ENCODE data around the gene AKR1C3.
A peak's percentile ranks its signal among the peaks of the same experiment; 100 is the strongest.
"Not testable (repeated sequence)": the region's sequence is repeated elsewhere in the genome, so short reads cannot be mapped to it uniquely, and the experiment has no call there.

The AKR1C3 gene

DNA sequence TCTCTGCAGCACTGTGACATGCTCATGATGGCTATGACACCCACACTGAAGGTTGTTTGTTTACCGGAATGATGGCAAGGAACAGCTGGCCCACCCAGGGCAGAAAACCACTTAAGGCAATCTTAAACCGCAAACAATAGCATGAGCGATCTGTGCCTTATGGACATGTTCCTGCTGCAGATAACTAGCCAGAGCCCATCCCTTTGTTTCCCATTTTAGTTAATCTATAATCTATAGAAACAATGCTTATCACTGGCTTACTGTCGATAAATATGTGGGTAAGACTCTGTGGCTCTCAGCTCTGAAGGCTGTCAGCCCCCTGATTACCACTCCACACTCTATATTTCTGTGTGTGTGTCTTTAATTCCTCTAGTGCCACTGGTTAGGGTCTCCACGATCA, 25.8 kb downstream of the AKR1C3 start:
- DNase-seq; in situ Hi-C loops (cut with MboI; ENCODE audit: low pct_unique_long_range_greater_than_20kb, low sequenced_read_pairs): not testable (repeated sequence)

DNA sequence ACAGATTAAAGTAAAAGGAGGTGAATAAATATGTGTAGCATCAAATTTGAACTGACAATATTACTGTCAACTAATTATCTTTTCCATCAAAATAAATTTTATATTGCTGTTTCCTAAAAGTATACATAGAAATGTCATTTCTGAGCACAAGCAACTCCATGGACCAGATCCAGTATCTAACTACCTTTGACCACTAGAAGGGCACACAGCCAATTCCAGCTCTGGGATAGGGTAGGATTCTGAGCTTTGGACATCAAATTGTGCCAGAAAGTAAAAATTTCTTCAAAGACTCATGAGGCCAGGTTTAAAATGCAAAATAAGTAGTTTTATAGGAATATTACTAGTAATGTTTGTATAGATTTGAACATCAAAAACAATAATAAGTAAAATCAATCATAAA, 29.7 kb downstream of the AKR1C3 start:
- DNase-seq, result no peak
- in situ Hi-C loops (cut with MboI; ENCODE audit: low pct_unique_long_range_greater_than_20kb, low sequenced_read_pairs), result no loop called here

DNA sequence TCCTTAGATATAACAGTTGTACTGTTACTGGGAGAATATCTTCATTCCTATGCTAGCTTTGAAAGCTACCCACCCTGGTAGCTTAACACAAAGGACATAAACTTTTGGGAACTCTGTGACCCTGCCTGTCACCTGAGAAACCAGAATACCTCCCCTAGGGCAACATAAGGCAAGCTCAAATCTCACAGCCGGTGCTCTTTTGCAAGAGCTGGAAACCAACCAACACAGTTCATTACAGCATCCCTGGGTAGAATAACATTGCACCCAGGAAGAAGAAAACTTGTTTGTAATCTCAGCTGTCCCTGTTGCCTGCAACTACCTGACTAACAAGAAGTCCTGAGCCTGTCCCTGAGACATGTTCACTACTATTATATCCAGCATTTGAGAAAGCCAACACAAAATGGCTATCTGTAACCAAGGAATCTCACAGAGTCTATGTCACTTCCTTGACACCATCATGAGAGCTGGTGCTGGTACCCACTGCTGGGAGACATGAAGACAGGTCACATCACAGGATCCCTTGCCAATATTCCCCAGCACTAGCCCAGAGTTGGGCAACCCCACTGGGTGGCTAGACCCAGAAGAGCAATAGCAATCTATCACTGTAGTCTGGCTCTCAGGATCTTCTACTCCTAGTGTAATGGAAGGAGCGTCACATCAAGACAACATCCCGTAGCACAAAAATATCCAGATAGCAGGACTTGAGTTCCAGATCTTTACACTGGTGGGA, 31.3 kb downstream of the AKR1C3 start:
- in situ Hi-C loops (cut with MboI; ENCODE audit: low pct_unique_long_range_greater_than_20kb, low sequenced_read_pairs), result no loop called here
- no peak for DNase-seq

DNA sequence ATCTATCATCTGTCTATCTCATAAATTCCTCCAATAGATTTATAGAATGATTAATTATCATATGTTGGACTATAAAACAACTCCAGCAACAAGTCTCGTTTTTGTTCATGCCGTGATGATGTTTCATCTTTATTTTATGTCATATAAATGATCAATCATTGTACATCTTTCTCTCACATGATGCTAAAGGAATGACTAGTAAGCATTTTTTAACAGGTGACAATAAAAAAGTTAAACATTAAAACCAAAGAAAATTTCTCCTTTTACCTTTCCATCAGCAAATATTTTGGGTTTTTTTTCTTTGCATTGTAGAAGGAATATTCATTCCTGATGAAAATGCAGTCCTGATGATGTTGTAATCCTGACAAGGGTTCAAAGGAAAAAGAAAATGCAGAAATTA, 41.4 kb downstream of the AKR1C3 start:
- DNase-seq, result no peak
- in situ Hi-C loops (cut with MboI; ENCODE audit: low pct_unique_long_range_greater_than_20kb, low sequenced_read_pairs), result no loop called here

DNA sequence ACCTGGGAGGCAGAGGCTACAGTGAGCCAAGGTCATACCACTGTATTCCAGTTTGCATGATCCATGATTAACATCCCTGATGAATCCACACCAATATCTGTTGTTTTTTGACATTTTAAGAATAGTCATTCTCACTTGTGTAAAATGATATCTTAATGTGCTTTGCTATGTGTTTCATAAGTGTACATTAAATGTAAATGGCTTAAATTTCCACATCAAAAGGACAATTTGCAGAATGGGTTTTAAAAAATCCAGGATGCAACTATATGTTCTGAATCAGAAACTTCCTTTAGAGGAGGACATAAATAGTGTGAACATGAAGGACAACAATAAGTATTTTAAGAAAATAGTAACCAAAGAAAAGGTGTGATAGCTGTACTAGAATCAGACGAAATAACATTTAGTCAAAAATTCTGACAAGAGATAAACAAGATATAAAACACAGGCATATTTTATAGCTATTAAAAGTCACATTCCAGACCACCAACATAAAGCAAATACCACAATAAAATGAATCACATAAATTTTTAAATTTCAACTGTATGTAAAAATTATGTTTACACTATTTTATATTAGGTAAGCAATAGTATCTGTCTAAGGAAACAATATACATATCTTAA, 42.4 kb downstream of the AKR1C3 start:
- in situ Hi-C loops (cut with MboI; ENCODE audit: low pct_unique_long_range_greater_than_20kb, low sequenced_read_pairs), result no loop called here

DNA sequence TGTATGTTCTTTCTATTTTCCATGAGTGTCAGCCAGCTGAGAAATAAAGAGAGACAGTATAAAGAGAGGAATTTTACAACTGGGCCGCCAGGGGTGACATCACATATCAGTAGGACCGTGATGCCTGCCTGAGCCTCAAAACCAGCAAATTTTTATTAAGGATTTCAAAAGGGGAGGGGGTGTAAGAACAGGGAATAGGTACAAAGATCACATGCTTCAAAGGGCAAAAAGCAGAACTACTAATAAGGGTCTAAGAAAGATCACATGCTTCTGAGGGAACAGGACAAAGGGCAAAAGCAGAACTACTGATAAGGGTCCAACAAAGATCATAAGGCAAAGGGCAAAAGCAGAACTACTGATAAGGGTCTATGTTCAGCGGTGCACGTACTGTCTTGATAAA, 43.5 kb downstream of the AKR1C3 start:
- in situ Hi-C loops (cut with MboI; ENCODE audit: low pct_unique_long_range_greater_than_20kb, low sequenced_read_pairs), result not testable (repeated sequence)
- DNase-seq, result peak; percentile 2

More for the DNA sequence above, 42.4 kb downstream of the AKR1C3 start:
- no peak for DNase-seq

DNA sequence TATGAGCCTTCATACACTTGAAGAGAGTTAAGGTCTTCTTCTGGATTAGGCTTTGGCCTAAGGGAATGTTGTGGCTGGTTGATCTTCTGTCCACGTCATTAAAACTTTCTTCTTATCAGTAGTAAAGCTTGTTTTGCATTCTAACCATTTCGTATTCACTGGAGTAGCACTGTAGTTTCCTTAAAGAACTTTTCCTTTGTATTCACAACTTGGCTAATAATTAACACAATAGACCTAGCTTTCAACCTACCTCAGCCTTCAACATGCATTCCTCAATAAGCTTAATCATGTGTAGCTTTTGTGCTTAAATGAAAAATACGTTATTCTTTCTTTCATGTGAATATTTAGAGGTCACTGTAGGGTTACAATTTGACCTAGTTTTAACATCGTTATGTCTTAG, 48.0 kb downstream of the AKR1C3 start:
- no peak for DNase-seq
- in situ Hi-C loops (cut with MboI; ENCODE audit: low pct_unique_long_range_greater_than_20kb, low sequenced_read_pairs), result no loop called here

DNA sequence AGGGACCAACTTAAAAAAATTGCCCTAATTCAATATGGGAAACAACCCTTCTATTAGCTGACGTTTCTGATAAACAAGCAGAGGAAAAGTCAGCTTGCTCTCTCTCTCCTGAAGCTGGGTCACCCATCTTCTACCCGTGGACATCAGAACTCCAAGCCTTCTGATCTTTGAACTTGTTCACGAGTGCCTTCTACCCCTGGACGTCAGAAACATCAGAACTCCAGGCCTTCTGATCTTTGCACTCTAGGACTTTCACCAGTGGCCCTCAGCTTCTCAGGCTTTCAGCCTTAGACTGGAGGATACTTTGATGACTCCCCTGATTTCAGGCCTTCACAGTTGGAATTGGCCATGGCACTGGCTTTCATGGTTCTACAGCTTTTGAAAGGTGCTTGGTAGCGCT, 48.9 kb downstream of the AKR1C3 start:
- in situ Hi-C loops (cut with MboI; ENCODE audit: low pct_unique_long_range_greater_than_20kb, low sequenced_read_pairs), result no loop called here
- no peak for DNase-seq

DNA sequence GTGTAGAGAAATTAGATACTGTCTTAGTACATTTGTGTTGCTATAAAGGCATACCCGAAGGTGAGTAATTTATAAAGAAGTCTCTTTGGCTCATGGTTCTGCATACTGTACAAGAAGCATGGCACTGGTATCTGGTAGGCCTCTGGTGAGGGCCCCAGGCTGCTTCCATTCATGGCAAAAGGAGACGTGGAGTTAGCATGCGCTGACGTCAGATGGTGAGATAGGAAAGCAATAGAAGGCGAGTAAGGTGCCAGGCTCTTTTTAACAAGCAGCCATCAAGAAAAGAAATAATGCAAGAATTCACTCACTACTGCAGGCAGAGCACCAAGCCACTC, 52.7 kb downstream of the AKR1C3 start:
- in situ Hi-C loops (cut with MboI; ENCODE audit: low pct_unique_long_range_greater_than_20kb, low sequenced_read_pairs), result no loop called here

DNA sequence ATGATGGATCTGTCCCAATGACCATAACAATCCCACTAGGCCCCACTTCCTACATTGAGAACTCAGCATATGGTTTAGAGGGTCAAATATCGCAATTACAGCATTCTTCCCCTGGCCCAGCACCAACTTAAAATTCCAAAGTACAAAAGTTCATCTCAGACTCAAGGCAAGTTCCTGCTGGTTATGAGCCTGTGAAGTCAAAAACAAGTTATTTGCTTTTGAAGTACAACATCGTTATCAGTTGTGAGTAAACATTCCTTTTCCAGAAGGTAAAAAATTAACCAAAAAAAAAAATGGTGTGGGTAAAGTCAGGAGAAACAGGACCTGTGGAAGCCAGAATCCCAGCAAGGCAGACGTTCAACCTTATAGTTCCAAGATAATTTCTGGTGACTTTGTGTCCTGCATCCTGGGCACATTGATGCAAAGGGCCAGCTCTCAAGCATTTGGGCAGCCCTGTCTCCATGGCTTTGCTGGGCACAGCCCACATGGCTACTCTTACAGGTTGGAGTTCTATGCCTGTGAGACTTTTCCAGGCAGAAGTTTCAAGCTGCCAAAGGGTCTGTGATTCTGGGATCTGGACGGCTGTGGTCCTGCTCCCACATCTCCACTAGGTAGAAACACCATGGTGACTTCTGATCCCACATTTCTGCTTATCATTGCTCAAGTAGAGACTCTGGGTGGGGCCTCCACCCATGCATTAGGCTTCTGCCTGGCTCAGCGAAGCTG, 53.2 kb downstream of the AKR1C3 start:
- no peak for DNase-seq

More for the DNA sequence above, 52.7 kb downstream of the AKR1C3 start:
- DNase-seq, result no peak

DNA sequence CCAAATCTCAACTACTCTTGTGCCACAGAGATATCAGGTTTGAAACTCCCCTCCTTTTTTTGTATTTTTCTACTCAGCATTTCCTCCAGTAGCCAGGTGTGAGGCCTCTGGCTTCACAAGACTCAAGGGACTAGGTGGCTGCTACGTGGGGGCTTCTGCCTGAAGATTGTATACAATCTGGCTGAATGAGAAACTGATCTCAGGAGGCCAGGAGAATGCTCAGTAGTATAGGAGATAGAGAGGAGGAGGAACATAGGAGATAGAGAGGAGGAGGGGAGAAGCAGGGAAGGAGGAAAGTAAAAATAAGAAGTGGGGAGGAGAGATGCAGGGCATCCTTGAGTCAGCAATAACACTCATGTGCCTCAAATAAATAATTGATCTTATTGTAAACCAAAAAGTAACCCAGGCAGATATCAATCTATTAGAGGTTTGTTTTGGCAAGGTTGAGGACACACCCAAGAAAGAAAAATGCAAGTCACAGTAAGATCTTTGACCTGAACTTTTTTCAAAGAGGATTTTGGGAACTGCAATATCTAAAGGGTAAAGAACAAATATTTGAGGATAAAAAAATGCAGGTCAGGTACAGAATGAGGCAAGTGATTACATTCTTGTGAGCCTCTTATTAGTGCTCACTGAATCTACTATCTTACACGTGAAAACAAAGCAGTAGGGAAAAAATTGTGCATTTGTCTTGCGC, 53.9 kb downstream of the AKR1C3 start:
- DNase-seq, result no peak
- in situ Hi-C loops (cut with MboI; ENCODE audit: low pct_unique_long_range_greater_than_20kb, low sequenced_read_pairs), result no loop called here

More for the DNA sequence above, 53.2 kb downstream of the AKR1C3 start:
- in situ Hi-C loops (cut with MboI; ENCODE audit: low pct_unique_long_range_greater_than_20kb, low sequenced_read_pairs), result no loop called here

DNA sequence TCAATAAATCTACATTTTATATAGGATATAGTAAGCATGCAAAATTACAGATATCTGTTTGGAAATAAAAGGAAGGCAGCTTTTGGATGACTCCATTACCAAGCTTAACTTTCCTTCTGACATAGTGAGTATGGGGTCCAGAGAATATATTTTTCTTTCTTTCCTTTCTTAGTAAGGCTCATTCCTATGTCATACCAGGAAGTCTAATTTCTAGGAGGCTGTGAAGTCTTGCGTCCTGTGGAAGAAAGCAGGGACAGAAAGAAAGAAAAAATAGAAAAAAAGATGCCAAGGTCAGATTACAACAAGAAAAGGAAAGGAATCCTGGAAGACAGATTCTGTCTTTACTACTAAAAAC, 54.4 kb downstream of the AKR1C3 start:
- in situ Hi-C loops (cut with MboI; ENCODE audit: low pct_unique_long_range_greater_than_20kb, low sequenced_read_pairs), result no loop called here
- DNase-seq, result no peak

DNA sequence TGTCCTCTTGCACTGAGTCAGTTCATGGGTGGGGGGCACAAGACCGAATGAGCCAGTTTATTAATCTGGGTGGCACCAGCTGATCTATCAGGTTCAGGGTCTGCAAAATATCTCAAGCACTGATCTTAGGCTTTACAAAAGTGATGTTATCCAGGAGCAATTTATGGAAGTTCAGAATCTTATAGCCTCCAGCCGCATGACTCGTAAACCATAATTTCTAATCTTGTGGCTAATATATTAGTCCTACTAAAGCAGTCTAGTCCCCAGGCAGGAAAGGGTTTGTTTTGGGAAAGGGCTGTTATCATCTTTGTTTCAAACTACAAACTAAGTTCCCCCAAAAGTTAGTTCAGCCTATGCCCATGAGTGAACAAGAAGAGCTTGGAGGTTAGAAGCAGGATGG, 56.9 kb downstream of the AKR1C3 start:
- in situ Hi-C loops (cut with MboI; ENCODE audit: low pct_unique_long_range_greater_than_20kb, low sequenced_read_pairs), result no loop called here

DNA sequence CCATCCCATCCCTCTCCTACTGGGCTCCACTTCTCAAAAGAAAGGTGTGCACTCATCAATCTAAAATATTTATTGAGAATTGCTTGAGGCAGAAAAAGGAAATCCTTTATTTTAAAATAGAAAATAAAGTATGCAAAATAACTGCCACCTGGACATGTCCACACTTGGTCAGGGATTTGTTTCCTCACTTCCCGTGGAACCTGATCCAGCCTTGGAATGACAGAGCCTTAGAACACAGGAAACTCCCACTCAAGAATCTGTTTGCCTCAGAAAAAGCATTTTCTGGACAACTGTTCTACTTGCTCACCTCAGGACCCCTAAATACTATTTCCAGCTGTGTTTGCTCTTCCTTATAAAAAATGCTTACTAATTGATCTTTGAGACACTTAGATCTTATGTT, 61.7 kb downstream of the AKR1C3 start:
- in situ Hi-C loops (cut with MboI; ENCODE audit: low pct_unique_long_range_greater_than_20kb, low sequenced_read_pairs), result no loop called here
- DNase-seq, result no peak

More for the DNA sequence above, 56.9 kb downstream of the AKR1C3 start:
- no peak for DNase-seq
